Choroid plexus epithelial cell (primary cell): ENCODE measurements around the gene DNAJC7.
A peak's percentile ranks its signal among the peaks of the same experiment; 100 is the strongest.

Experiments used
- DNase-seq: peaks from one replicate; pipeline ENCODE4 v3.0.0-alpha.2; 2010; ENCODE audit warnings: low read depth
- H3K4me3 ChIP-seq: 2 replicates; pipeline ENCODE4 v1.5.1; 2011; ENCODE audit warnings: low read depth, mild to moderate bottlenecking, control low read depth, low read length, moderate library complexity
- CTCF ChIP-seq: conservative IDR thresholded peaks from 2 replicates; pipeline ENCODE4 v1.5.1; 2011; ENCODE audit warnings: low read depth, mild to moderate bottlenecking, control low read depth, inconsistent platforms, low read length, moderate library complexity

The DNAJC7 gene

DNA sequence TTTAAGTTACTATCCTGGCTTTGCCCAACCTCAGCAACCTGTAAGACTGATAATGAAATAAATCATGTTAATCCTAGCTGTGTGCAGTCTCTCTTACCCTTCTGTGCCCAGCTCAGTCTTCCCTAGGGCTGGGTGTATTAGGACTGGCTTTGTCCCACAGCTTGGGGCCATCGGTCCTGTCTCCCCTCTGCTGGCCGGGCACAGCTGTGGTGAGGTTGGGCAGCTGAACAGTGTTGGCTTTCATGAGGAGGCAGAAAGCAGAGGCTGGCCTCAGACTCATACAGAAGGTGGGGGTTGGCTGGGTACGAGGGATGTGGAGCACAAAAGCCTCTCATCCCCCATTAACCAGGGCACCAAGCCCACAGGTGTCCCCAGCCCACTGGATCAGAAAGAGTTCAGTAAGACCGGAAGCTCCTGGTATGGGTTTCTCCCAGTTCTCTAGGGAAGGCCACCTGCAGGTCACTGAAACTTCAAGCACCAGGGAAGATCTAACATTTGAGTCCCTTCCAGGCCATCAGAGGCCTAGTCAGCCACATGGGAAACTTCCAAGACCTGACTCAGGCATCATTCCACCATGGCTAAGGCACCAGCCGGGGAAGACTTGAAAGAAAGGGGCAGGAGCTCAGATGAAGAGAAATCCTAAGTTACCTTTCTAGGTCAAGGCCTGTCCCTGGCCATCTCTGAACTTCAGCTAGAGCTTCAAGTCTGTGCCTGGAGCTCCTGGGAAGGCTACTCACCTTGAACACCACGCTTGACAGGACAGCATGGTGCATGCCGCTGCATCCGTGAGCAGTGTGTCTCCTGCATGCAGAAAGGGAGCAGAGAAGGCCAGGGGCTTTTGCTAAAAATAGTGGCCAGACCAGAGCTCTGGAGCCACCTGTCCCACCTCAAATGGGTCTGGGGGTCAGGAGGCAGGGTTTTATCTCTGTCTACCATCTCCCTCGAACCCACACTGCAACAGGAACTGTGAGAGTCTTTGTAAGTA, 41.8 kb downstream of the DNAJC7 start:
- no peak for TF ChIP-seq CTCF
- no peak overlapping the region for H3K4me3 ChIP-seq
- DNase-seq = no peak

- no peak for DNase-seq
- TF ChIP-seq CTCF = no peak
- no peak overlapping the region for H3K4me3 ChIP-seq
Measured at GRCh38 chr17:41974658-41975057, 42.6 kb downstream of the DNAJC7 start.

- no peak for TF ChIP-seq CTCF
- DNase-seq = no peak
- no peak overlapping the region for H3K4me3 ChIP-seq
Measured at GRCh38 chr17:41974031-41974430, 43.2 kb downstream of the DNAJC7 start.

GRCh38 chr17:41973408-41973811, 43.8 kb downstream of the DNAJC7 start:
- no peak overlapping the region for H3K4me3 ChIP-seq
- DNase-seq = no peak
- no peak for TF ChIP-seq CTCF

- no peak overlapping the region for H3K4me3 ChIP-seq
- TF ChIP-seq CTCF = no peak
- peak; percentile 56 for DNase-seq
Measured at GRCh38 chr17:41972571-41973407, 44.5 kb downstream of the DNAJC7 start.

GRCh38 chr17:41971721-41972523, 45.3 kb downstream of the DNAJC7 start:
- H3K4me3 ChIP-seq = no peak overlapping the region
- TF ChIP-seq CTCF = no peak
- no peak for DNase-seq
